NK-92 (cell line): ENCODE results near the gene GLS.
A peak's percentile ranks its signal among the peaks of the same experiment; 100 is the strongest.
"Not testable (repeated sequence)": the region's sequence is repeated elsewhere in the genome, so short reads cannot be mapped to it uniquely, and the experiment has no call there.

Experiments used
- DNase-seq: peaks from one replicate; lab custom pipeline; 2025; ENCODE audit not compliant: unreplicated experiment; lab: John Stamatoyannopoulos, UW

Gene GLS

DNA sequence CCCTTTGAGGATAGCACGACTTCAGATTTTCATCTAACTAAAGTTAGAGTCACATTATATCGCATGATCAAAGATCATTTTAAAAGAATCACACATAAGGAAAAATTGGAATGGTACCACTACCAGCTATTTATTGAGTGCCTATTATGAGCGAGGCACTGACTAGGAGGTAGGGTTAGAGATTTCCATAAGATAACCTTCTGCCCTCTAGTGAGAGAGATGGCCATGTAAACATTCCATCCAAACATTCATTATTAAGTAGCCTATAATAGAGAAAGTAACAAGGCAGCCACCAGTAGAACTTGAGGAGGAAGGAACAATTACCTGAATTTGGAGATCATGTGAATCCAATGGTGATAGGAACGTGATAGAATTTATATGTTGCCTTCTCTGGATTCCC lies 25.4 kb upstream of the GLS start:
- no peak for DNase-seq

DNA sequence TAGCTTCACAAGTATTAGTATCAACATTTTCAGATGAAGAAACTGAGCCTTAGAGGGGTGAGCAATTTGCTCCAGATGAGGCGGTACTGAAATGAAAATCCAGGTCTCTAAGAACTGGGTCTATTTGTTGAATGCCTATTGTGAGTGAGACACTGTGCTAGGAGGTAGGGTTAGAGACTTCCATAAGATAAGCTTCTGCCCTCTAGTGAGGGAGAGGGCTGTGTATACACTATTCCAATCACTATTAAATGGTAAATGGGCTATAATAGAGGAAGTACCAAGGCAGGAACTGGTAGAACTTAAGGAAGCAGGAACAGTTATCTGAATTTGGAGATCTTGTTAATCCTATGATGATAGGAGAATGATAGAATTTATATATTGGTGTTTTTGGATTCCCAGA lies 23.6 kb upstream of the GLS start:
- DNase-seq: no peak

DNA sequence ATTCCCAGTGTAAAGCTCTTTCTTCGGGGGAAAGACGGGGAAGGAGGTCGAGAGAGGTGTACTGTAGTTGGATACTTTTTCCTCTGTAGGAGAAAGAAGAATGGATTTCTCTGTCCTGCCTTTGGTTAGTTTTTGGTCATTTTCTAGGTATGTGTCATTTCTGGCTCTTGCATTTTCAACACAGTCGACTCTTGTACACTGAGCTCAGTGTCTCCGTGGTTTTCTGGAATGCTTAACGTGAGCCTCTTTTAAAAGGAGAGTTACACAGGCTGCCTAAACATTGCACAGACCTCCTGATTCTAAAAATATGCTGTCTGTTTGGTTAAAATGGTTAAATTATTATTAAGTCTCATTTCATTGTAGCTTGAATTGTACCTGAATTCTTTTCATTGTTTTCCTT lies 21.8 kb upstream of the GLS start:
- no peak for DNase-seq

GRCh38 chr2:190859347-190860297 lies 21.0 kb upstream of the GLS start:
- no peak for DNase-seq

DNA sequence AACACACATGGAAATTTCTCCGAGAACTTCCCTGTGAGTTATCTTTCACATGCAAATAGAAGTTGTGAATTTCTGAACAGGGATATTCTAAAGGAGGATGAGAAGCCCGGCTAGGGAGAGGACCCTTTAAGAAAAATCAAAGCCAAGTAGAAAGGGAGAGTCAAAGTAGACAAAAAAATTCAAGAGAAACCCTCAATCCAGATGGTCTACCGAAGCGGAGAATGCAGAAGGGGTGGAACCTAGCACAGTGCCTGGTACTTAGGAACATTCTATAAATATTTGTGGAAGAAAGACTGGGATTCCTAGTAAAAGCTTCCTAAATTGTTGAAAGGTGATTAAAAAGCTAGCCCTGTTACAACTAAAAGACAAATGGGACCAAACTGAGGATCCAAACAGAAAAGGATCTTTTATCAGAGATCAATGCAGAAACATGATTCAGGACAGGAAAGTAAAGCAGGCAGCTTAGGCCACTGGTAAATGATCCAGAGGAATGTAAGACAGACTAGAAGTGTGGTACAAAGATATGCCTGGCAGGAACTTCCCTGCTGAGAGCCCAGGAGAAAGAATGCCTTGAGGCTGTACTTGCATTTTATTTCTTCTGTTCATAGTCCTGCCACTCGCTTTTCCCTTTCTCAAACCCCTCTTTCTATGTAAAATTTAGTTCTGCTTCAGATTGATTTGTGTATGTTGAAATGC lies 19.5 kb upstream of the GLS start:
- no peak for DNase-seq

- DNase-seq: not testable (repeated sequence)
Observed at GRCh38 chr2:190862128-190862527, 18.5 kb upstream of the GLS start.

- no peak for DNase-seq
Observed at GRCh38 chr2:190862571-190862991, 18.0 kb upstream of the GLS start.

DNA sequence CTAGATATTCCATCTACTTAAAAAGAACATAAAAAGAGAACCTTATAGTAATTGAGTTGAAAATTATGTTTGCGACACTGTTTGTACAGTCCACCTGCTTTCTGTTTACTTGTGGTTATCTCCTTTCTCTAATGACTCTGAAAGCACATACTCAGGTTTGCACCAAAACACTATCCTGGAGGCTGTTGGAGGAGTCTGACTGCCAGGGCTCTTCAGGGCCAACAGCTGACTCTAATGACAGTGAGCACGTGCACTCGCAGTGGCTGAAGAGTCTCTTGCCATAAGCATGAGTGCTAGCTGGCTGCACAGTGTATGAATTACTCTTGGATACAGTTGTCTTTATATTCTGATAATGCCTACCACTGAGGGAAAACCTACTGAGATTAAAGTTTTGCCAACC lies 16.7 kb upstream of the GLS start:
- DNase-seq: no peak

- no peak for DNase-seq
Observed at GRCh38 chr2:190864375-190864774, 16.2 kb upstream of the GLS start.

- no peak for DNase-seq
Observed at GRCh38 chr2:190867212-190867611, 13.4 kb upstream of the GLS start.

GRCh38 chr2:190867832-190868231 lies 12.8 kb upstream of the GLS start:
- no peak for DNase-seq

GRCh38 chr2:190869721-190870120 lies 10.9 kb upstream of the GLS start:
- DNase-seq: no peak

DNA sequence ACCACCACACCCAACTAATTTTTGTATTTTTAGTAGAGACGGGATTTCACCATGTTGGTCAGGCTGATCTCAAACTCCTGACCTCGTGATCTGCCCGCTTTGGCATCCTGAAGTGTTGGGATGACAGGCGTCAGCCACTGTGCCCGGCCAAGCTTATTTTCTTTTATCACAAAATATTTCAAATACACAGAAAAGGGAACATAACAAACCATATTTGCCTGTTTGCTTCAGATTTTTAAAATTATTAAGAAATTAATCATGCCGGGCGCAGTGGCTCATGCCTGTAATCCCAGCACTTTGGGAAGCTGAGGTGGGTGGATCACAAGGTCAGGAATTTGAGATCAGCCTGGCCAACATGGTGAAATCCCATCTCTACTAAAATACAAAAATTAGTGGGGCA lies 7.2 kb upstream of the GLS start:
- not testable (repeated sequence) for DNase-seq

- DNase-seq: no peak
Observed at GRCh38 chr2:190875891-190876290, 4.7 kb upstream of the GLS start.

DNA sequence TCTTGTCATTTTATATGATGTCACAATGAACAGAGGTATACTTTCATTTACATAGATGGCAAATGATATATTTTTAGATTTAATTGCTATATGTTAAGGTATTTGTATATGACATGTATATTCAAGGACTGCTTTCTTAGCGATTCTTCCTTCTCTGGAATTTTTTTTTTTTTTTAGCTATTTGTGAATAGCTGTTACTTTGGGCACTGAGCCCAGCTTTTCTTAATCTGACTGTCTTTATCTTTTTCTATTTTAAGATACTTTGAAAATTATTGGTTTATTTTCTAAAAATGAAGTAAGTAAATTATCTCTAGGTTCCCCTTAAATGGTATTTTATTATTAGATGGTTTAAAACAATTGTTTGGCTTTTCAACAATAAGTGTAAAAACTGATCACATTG lies 4.0 kb upstream of the GLS start:
- no peak for DNase-seq

- DNase-seq: no peak
Observed at GRCh38 chr2:190877436-190877835, 3.2 kb upstream of the GLS start.

- DNase-seq: no peak
Observed at GRCh38 chr2:190879474-190880377, 895 bp upstream of the GLS start.

GRCh38 chr2:190881084-190881597 lies 520 bp downstream of the GLS start:
- DNase-seq: no peak

DNA sequence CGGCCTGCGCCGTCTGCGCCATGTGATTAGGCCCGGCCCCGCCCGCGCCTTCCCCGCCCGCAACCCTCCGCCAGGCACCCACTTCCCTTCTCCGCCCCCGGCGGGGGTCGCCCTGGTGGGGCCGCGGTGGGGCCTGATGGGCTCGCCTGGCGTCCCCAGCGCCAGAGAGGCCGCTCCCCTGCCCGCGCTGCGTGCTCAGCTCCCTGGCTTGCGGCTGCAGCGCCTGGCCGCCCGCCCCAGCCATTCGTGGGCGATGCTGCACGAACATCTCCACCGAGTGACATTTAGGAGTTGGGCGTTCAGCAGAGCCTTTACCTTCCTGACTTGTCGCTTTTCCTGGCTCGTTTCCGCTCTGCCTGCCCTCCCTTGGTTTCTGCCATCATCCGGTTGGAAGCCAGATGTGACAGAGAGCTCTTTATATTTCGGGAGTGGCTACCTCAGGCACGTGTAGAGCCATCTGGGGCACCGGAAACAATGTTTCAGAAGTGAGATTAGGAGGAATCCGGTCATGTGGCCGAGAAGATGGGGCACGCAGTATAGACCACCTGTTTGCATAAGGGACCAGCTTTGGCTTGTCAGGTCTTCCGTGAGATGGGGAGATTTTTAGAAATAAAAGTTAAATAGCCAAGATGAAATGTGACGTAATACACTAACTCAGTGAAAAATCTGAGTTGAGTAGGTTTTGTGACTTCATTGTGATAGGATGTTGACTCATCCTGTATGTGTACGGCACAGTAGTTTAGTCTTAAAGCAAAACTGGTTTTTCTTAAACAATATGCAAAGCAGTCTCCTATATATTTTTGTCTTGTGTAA lies 1.2 kb downstream of the GLS start:
- peak; percentile 5 for DNase-seq

GRCh38 chr2:190882411-190882766 lies 1.8 kb downstream of the GLS start:
- DNase-seq: no peak
